ENCODE measurements around the gene TSHZ1. TPM values are rescaled to one million over a fixed set of nuclear protein-coding genes. Genes with fewer than 3 reads are reported as not detected.

Gene TSHZ1
- polyA plus RNA-seq, 1 of the 3 experiments (the other 2 are of a cell fraction), result 2.6 TPM

GRCh38 chr18:75285876-75286275 is 75.3 kb downstream of the TSHZ1 start:
- CTCF ChIA-PET, result interaction anchor here (0.8 kb wide), 1 partner anchor 97 kb away, joined by 3 read pairs; no protein-coding TSS in a partner anchor
- Histone ChIP-seq H3K27ac (ENCODE audit: low read depth in 2 of 2, low read length in 1 of 2) (no peak overlapping the region), H2AFZ (ENCODE audit: low read depth) (no peak overlapping the region), H3K36me3 (replicated peaks in 1 of 2; ENCODE audit: control insufficient read depth in 1 of 2, insufficient read depth in 2 of 2, low read length in 1 of 2) (peaks cover 0 to 6% of the 10 kb centered on the region in 2 experiments), H4K20me1 (ENCODE audit: insufficient read depth) (no peaks in the 10 kb centered on the region), H3K4me1 (ENCODE audit: control insufficient read depth in 1 of 2, insufficient read depth in 2 of 2, low read depth in 1 of 2, low read length in 1 of 2) (no peaks in the 10 kb centered on the region; a peak in 1 of 4 replicates), H3F3A (replicated peaks; ENCODE audit: insufficient read depth) (no peaks in the 10 kb centered on the region), H3K9me2 (no peaks in the 10 kb centered on the region), H3K9ac (no peak overlapping the region), H3K27me3 (ENCODE audit: insufficient read depth) (no peaks in the 10 kb centered on the region), H3K79me2 (ENCODE audit: insufficient read depth) (no peaks in the 10 kb centered on the region), H3K9me3 (no peaks in the 10 kb centered on the region), H3K4me3 (ENCODE audit: low read depth in 2 of 2, low read length in 1 of 2) (no peak overlapping the region), H3K4me2 (no peak overlapping the region)
- POLR2A ChIA-PET, result no interaction called here
- no peak for DNase-seq
- whole genome bisulfite sequencing (ENCODE audit: low lambda C conversion rate), result 95% methylated on average over 16 of the region's 24 CpGs
- TF ChIP-seq TCF12 (IDR thresholded peaks at IDR 0.05) (no peak), RXRA (IDR thresholded peaks at IDR 0.05; ENCODE audit: borderline replicate concordance, low read depth) (no peak), MXI1 (IDR thresholded peaks at IDR 0.05; ENCODE audit: low read depth, low read length) (no peak), SIN3A (IDR thresholded peaks at IDR 0.05; ENCODE audit: borderline replicate concordance, low read depth, low read length) (no peak), FOXM1 (IDR thresholded peaks at IDR 0.05; ENCODE audit: low read depth) (no peak), CTCF (IDR thresholded peaks at IDR 0.05) (no peak), JUND (IDR thresholded peaks at IDR 0.05) (no peak), POLR2AphosphoS5 (IDR thresholded peaks at IDR 0.05; ENCODE audit: low read depth, low read length) (no peak), GABPA (IDR thresholded peaks at IDR 0.05; ENCODE audit: low read depth) (no peak), FOSL2 (IDR thresholded peaks at IDR 0.05; ENCODE audit: borderline replicate concordance, low read depth) (no peak), ELF1 (IDR thresholded peaks at IDR 0.05) (no peak), MEF2A (IDR thresholded peaks at IDR 0.05; ENCODE audit: borderline replicate concordance, low read depth) (no peak), TEAD4 (IDR thresholded peaks at IDR 0.05; ENCODE audit: borderline replicate concordance, insufficient read depth) (no peak), FOXJ3 (CRISPR knock-in tag; IDR thresholded peaks at IDR 0.05) (no peak), EZH2phosphoT487 (IDR thresholded peaks at IDR 0.05; ENCODE audit: borderline replicate concordance, low read depth) (no peak), YY1 (IDR thresholded peaks at IDR 0.05; ENCODE audit: low read depth) (no peak), PBX3 (IDR thresholded peaks at IDR 0.05) (no peak)
- TF ChIP-seq, protein P1, sequence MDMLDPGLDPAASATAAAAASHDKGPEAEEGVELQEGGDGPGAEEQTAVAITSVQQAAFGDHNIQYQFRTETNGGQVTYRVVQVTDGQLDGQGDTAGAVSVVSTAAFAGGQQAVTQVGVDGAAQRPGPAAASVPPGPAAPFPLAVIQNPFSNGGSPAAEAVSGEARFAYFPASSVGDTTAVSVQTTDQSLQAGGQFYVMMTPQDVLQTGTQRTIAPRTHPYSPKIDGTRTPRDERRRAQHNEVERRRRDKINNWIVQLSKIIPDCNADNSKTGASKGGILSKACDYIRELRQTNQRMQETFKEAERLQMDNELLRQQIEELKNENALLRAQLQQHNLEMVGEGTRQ (IDR thresholded peaks at IDR 0.05; ENCODE audit: borderline replicate concordance, low read depth, low read length), result no peak
- TF ChIP-seq, protein P2, sequence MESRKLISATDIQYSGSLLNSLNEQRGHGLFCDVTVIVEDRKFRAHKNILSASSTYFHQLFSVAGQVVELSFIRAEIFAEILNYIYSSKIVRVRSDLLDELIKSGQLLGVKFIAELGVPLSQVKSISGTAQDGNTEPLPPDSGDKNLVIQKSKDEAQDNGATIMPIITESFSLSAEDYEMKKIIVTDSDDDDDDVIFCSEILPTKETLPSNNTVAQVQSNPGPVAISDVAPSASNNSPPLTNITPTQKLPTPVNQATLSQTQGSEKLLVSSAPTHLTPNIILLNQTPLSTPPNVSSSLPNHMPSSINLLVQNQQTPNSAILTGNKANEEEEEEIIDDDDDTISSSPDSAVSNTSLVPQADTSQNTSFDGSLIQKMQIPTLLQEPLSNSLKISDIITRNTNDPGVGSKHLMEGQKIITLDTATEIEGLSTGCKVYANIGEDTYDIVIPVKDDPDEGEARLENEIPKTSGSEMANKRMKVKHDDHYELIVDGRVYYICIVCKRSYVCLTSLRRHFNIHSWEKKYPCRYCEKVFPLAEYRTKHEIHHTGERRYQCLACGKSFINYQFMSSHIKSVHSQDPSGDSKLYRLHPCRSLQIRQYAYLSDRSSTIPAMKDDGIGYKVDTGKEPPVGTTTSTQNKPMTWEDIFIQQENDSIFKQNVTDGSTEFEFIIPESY (IDR thresholded peaks at IDR 0.05; ENCODE audit: borderline replicate concordance, low read depth), result no peak
- TF ChIP-seq, protein P3, sequence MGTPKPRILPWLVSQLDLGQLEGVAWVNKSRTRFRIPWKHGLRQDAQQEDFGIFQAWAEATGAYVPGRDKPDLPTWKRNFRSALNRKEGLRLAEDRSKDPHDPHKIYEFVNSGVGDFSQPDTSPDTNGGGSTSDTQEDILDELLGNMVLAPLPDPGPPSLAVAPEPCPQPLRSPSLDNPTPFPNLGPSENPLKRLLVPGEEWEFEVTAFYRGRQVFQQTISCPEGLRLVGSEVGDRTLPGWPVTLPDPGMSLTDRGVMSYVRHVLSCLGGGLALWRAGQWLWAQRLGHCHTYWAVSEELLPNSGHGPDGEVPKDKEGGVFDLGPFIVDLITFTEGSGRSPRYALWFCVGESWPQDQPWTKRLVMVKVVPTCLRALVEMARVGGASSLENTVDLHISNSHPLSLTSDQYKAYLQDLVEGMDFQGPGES (IDR thresholded peaks at IDR 0.05; ENCODE audit: low read depth, low read length), result no peak

Data from SK-N-SH (cell line).